BLaER1 treated with 17β-estradiol and CSF1 and Interleukin-3, amounts not matched to agents 10 nM and 100 nM (cell line): Measurements from ENCODE around the gene P4HB.

ENCODE experiments used
- H3K27ac ChIP-seq, 11 experiments: shearing (Covaris generic); formaldehyde crosslinking; 2 replicates each; pipeline ENCODE4 v1.8.1; 2022
- H3K27me3 ChIP-seq, 11 experiments: shearing (Covaris generic); formaldehyde crosslinking; 2 replicates each; pipeline ENCODE4 v1.8.1; 2022
- H3K36me3 ChIP-seq, 11 experiments: shearing (Covaris generic); formaldehyde crosslinking; 2 replicates each; pipeline ENCODE4 v1.8.1; 2022
- H3K4me1 ChIP-seq, 10 experiments: shearing (Covaris generic); formaldehyde crosslinking; 2 replicates each; pipeline ENCODE4 v1.8.1; 2022
- H3K4me2 ChIP-seq, 11 experiments: shearing (Covaris generic); formaldehyde crosslinking; 2 replicates each; pipeline ENCODE4 v1.8.1; 2022
- H3K4me3 ChIP-seq, 10 experiments: shearing (Covaris generic); formaldehyde crosslinking; 2 replicates each; pipeline ENCODE4 v1.8.1; 2022
- H3K9ac ChIP-seq, 11 experiments: shearing (Covaris generic); formaldehyde crosslinking; 2 replicates each; pipeline ENCODE4 v1.8.1; 2022
- H3K9me3 ChIP-seq, 11 experiments: shearing (Covaris generic); formaldehyde crosslinking; replicated peaks in 1 of 11; 2 replicates each; pipeline ENCODE4 v1.8.1; 2022
- H4K20me1 ChIP-seq, 11 experiments: shearing (Covaris generic); formaldehyde crosslinking; 2 replicates each; pipeline ENCODE4 v1.8.1; 2022
- Cebpa-rat ChIP-seq, 11 experiments: shearing (Covaris generic); IDR thresholded peaks; 2 replicates each; pipeline ENCODE4 v1.8.1; 2022

P4HB gene

GRCh38 chr17:81900181-81900820 is 40.0 kb upstream of the P4HB start:
- H4K20me1 ChIP-seq = peaks cover 23 to 85% (median 78%) of the 10 kb centered on the region in 11 experiments; a peak in 21 of 22 replicates
- H3K27ac ChIP-seq = no peak overlapping the region
- H3K27me3 ChIP-seq = peaks cover 40 to 52% (median 47%) of the 10 kb centered on the region in 11 experiments
- no peak overlapping the region for H3K9ac ChIP-seq
- H3K4me1 ChIP-seq = peaks cover 13 to 30% (median 24%) of the 10 kb centered on the region in 10 experiments; a peak in 19 of 20 replicates
- no peaks in the 10 kb centered on the region for H3K9me3 ChIP-seq
- H3K4me2 ChIP-seq = no peak overlapping the region
- H3K36me3 ChIP-seq = peaks cover 62 to 88% (median 77%) of the 10 kb centered on the region in 11 experiments
- TF ChIP-seq Cebpa-rat (IDR thresholded peaks at IDR 0.05) = no peak
- no peak overlapping the region for H3K4me3 ChIP-seq

GRCh38 chr17:81899514-81900166 is 39.3 kb upstream of the P4HB start:
- Histone ChIP-seq H3K9me3 (no peaks in the 10 kb centered on the region), H3K4me2 (no peak overlapping the region), H4K20me1 (peaks cover 23 to 82% (median 71%) of the 10 kb centered on the region in 11 experiments; a peak in 21 of 22 replicates), H3K27me3 (peaks cover 40 to 52% (median 47%) of the 10 kb centered on the region in 11 experiments), H3K9ac (no peak overlapping the region), H3K27ac (no peak overlapping the region), H3K4me1 (peaks cover 7 to 24% (median 18%) of the 10 kb centered on the region in 10 experiments; a peak in 18 of 20 replicates), H3K4me3 (no peak overlapping the region), H3K36me3 (peaks cover 68 to 89% (median 82%) of the 10 kb centered on the region in 11 experiments)
- TF ChIP-seq Cebpa-rat (IDR thresholded peaks at IDR 0.05) = no peak

GRCh38 chr17:81898885-81899284 is 38.5 kb upstream of the P4HB start:
- Histone ChIP-seq H4K20me1 (peaks cover 23 to 82% (median 68%) of the 10 kb centered on the region in 11 experiments; a peak in 21 of 22 replicates), H3K27ac (no peak overlapping the region), H3K9ac (peak overlapping the region in 2 of 11 experiments; percentile 24 to 36; a peak in 2 of 22 replicates), H3K36me3 (peaks cover 68 to 88% (median 81%) of the 10 kb centered on the region in 11 experiments), H3K9me3 (no peaks in the 10 kb centered on the region), H3K4me1 (peaks cover 8 to 27% (median 20%) of the 10 kb centered on the region in 10 experiments), H3K27me3 (peaks cover 37 to 46% (median 40%) of the 10 kb centered on the region in 11 experiments), H3K4me3 (no peak overlapping the region), H3K4me2 (no peak overlapping the region)
- TF ChIP-seq Cebpa-rat (IDR thresholded peaks at IDR 0.05) = no peak

- Histone ChIP-seq H3K27ac (no peak overlapping the region), H3K4me2 (no peak overlapping the region), H3K36me3 (peaks cover 66 to 87% (median 74%) of the 10 kb centered on the region in 11 experiments), H3K9ac (peak overlapping the region in 4 of 11 experiments; percentile 21 to 36 (median 26); a peak in 4 of 22 replicates), H4K20me1 (peaks cover 23 to 78% (median 63%) of the 10 kb centered on the region in 11 experiments; a peak in 21 of 22 replicates), H3K9me3 (no peaks in the 10 kb centered on the region), H3K4me1 (peaks cover 15 to 33% (median 27%) of the 10 kb centered on the region in 10 experiments), H3K27me3 (peaks cover 31 to 40% (median 34%) of the 10 kb centered on the region in 11 experiments), H3K4me3 (no peak overlapping the region)
- TF ChIP-seq Cebpa-rat (IDR thresholded peaks at IDR 0.05) = no peak
Observed at GRCh38 chr17:81898029-81898866, 37.9 kb upstream of the P4HB start.

DNA sequence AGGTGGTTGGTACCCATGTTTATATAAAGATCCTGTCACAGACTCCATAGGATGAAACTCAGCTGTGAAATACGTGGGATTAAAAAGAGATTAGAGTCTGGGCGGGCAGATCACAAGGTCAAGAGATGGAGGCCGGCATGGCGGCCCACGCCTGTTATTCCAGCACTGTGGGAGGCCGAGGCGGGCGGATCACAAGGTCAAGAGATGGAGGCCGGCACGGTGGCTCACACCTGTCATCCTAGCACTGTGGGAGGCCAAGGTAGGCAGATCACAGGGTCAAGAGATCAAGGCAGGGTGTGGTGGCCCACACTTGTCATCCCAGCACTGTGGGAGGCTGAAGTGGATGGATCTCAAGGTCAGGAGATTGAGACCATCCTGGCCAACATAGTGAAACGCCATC is 35.1 kb upstream of the P4HB start:
- H3K4me1 ChIP-seq = peaks cover 24 to 36% (median 28%) of the 10 kb centered on the region in 10 experiments
- no peak overlapping the region for H3K4me3 ChIP-seq
- H3K9ac ChIP-seq = no peak overlapping the region
- no peak overlapping the region for H3K27ac ChIP-seq
- H3K9me3 ChIP-seq = no peaks in the 10 kb centered on the region
- peaks cover 63 to 72% (median 65%) of the 10 kb centered on the region in 11 experiments for H3K36me3 ChIP-seq
- no peak for TF ChIP-seq Cebpa-rat (IDR thresholded peaks at IDR 0.05)
- H4K20me1 ChIP-seq = peaks cover 19 to 54% (median 39%) of the 10 kb centered on the region in 11 experiments; a peak in 21 of 22 replicates
- no peak overlapping the region for H3K4me2 ChIP-seq
- H3K27me3 ChIP-seq = peaks cover 2 to 12% (median 5%) of the 10 kb centered on the region in 11 experiments; a peak in 21 of 22 replicates

- Histone ChIP-seq H3K27me3 (no peaks in the 10 kb centered on the region), H3K4me2 (no peak overlapping the region; a peak in 2 of 22 replicates), H4K20me1 (peaks cover 0 to 70% (median 46%) of the 10 kb centered on the region in 11 experiments; a peak in 21 of 22 replicates), H3K36me3 (peaks cover 62 to 72% (median 65%) of the 10 kb centered on the region in 11 experiments), H3K4me1 (peaks cover 42 to 63% (median 50%) of the 10 kb centered on the region in 10 experiments), H3K9ac (peak overlapping the region; percentile 91 to 99 (median 97)), H3K27ac (peak overlapping the region; percentile 84 to 98 (median 95)), H3K9me3 (no peaks in the 10 kb centered on the region), H3K4me3 (peak overlapping the region; percentile 70 to 99 (median 94))
- no peak for TF ChIP-seq Cebpa-rat (IDR thresholded peaks at IDR 0.05)
Observed at GRCh38 chr17:81891303-81891552, 30.9 kb upstream of the P4HB start.

- Histone ChIP-seq H3K27me3 (no peaks in the 10 kb centered on the region), H3K27ac (peak overlapping the region; percentile 84 to 98 (median 95)), H4K20me1 (peaks cover 4 to 75% (median 51%) of the 10 kb centered on the region in 11 experiments; a peak in 21 of 22 replicates), H3K4me3 (peak overlapping the region; percentile 70 to 99 (median 94)), H3K36me3 (peaks cover 63 to 72% (median 65%) of the 10 kb centered on the region in 11 experiments), H3K9ac (peak overlapping the region; percentile 91 to 99 (median 97)), H3K4me2 (peak overlapping the region; percentile 90 to 100 (median 95)), H3K9me3 (no peaks in the 10 kb centered on the region), H3K4me1 (peaks cover 42 to 69% (median 52%) of the 10 kb centered on the region in 10 experiments)
- TF ChIP-seq Cebpa-rat (IDR thresholded peaks at IDR 0.05) = no peak
Observed at GRCh38 chr17:81890447-81891302, 30.3 kb upstream of the P4HB start.

- no peak for TF ChIP-seq Cebpa-rat (IDR thresholded peaks at IDR 0.05)
- no peaks in the 10 kb centered on the region for H3K9me3 ChIP-seq
- H3K4me1 ChIP-seq = peaks cover 40 to 72% (median 50%) of the 10 kb centered on the region in 10 experiments
- H3K27me3 ChIP-seq = no peaks in the 10 kb centered on the region
- H3K27ac ChIP-seq = peak overlapping the region in 5 of 11 experiments; percentile 87 to 97 (median 95); a peak in 5 of 22 replicates
- H4K20me1 ChIP-seq = peaks cover 13 to 85% (median 62%) of the 10 kb centered on the region in 11 experiments; a peak in 21 of 22 replicates
- H3K9ac ChIP-seq = peak overlapping the region; percentile 91 to 99 (median 97)
- peak overlapping the region; percentile 70 to 99 (median 94); a peak in 17 of 20 replicates for H3K4me3 ChIP-seq
- peaks cover 63 to 72% (median 65%) of the 10 kb centered on the region in 11 experiments for H3K36me3 ChIP-seq
- H3K4me2 ChIP-seq = peak overlapping the region; percentile 90 to 100 (median 95)
Observed at GRCh38 chr17:81889602-81890001, 29.3 kb upstream of the P4HB start.
